ENCODE measurements around the gene MSL2. TPM values are rescaled to one million over a fixed set of nuclear protein-coding genes. Genes with fewer than 3 reads are reported as not detected.
"Not testable (repeated sequence)": the region's sequence is repeated elsewhere in the genome, so short reads cannot be mapped to it uniquely, and the experiment has no call there.

The MSL2 gene
- total RNA-seq, 1 experiment from 2014 or later = 13.1 TPM

- no peak for DNase-seq (ENCODE audit: extremely low read depth, low read depth)
Observed at GRCh38 chr3:136149667-136150066, 46.5 kb downstream of the MSL2 start.

GRCh38 chr3:136146981-136147729 lies 49.0 kb downstream of the MSL2 start:
- DNase-seq (ENCODE audit: extremely low read depth, low read depth) = no peak

GRCh38 chr3:136144397-136144796 lies 51.7 kb downstream of the MSL2 start:
- DNase-seq (ENCODE audit: extremely low read depth, low read depth) = not testable (repeated sequence)

GRCh38 chr3:136142592-136142991 lies 53.5 kb downstream of the MSL2 start:
- peak; percentile 80 for DNase-seq (ENCODE audit: extremely low read depth, low read depth)

DNA sequence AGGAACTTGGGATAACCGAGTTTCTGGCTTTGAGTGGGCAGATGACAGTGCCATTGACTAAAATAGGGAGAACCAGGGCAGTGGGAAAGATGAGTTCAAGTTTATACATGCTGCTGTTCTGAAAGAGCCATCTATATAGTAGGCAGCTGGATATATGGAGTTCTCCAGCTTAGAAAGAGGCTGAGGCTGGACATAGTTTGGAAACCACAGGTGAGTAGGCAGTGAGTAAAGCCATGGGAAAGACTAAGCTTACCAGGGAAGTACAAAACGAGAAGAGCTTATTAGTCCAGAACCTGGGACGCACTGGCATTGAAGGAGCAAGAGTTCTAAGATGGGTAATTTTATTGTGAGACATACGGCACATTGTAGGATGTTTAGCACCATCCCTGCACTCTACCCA lies 54.2 kb downstream of the MSL2 start:
- no peak for DNase-seq (ENCODE audit: extremely low read depth, low read depth)

DNA sequence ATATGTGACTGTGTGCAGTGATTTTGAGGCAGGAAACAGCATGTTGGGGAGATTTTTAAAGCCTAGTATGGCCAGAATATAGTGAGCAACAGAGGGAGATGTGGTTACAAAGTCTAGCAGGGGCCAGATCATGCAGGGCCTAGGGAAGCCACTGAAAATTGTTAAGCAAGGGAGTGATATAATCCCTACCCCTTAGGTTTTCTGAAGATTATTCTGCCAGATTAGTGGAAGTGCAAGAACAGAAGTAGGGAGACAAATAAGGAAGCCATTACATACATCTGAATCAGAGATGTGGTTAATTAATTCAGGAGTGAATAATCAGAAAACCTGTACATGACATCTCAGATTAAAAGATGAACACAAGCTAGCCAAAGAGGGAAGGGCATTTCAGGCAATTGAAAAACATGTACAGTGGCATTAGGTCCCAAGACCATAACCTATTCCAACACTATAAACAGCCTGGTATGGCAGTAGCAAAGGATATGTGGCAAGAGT lies 54.8 kb downstream of the MSL2 start:
- no peak for DNase-seq (ENCODE audit: extremely low read depth, low read depth)

DNA sequence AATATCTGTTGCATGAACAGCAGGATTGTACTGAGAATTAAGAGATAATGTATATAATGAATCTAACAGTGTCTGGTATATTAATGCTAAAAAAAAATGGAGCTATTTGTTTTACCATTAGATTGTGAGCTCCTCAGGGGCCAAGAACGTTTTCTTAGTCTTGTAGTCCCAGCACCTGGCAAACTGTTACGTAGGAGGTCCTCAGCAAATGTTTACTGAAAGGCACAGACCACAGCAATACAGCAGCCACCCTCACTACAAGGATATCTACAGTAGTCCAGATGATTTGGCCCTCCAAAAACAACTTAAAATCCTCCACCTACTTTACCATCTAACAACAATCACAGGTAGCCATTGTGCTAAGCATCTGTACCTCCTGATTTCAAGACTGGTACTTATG lies 59.7 kb downstream of the MSL2 start:
- no peak for DNase-seq (ENCODE audit: extremely low read depth, low read depth)

GRCh38 chr3:136135039-136135802 lies 60.9 kb downstream of the MSL2 start:
- DNase-seq (ENCODE audit: extremely low read depth, low read depth) = no peak

DNA sequence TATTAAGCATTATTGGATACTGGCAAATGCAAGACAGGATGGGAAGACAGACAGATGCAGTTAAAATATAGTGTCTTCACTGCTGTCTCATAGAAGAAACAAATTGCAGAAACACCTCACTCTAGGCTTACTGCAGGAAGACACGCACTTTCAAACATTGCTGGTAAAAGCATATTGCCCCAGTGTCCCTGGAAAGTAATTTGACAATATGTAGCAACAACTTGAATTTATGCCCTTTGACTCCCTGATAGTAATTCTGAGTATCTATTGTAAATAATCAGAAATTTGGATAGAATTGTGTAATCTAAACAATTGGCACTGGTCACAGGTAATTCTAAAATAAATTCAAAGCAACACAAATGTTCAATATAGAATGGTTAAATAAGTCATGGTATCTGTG lies 62.0 kb downstream of the MSL2 start:
- DNase-seq (ENCODE audit: extremely low read depth, low read depth) = no peak

DNA sequence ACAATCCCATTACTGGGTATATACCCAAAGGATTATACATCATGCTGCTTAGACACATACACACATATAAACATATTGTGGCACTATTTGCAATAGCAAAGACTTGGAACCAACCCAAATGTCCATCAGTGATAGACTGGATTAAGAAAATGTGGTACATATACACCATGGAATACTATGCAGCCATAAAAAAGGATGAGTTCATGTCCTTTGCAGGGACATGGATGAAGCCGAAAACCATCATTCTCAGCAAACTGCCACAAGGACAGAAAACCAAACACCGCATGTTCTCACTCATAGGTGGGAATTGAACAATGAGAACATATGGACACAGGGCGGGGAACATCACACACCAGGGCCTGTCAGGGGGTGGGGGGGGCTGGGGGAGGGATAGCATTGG lies 64.5 kb downstream of the MSL2 start:
- not testable (repeated sequence) for DNase-seq (ENCODE audit: extremely low read depth, low read depth)

DNA sequence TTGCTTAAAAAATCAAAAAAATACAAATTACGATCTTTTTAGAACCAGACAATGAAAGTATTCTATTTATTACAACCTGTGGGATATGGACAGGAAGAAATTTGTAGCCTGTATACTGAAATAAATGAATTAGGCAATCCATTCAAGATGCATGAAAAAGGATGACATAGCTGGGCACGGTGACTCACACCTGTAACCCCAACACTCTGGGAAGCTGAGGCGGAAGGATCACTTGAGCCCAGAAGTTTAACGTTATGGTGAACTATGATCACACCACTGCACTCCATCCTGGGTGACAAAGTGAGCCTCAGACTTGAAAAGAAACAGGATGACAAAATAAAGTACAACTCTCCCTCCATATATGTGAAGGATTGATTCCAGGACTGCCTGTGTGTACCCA lies 74.1 kb downstream of the MSL2 start:
- DNase-seq (ENCODE audit: extremely low read depth, low read depth) = no peak

DNA sequence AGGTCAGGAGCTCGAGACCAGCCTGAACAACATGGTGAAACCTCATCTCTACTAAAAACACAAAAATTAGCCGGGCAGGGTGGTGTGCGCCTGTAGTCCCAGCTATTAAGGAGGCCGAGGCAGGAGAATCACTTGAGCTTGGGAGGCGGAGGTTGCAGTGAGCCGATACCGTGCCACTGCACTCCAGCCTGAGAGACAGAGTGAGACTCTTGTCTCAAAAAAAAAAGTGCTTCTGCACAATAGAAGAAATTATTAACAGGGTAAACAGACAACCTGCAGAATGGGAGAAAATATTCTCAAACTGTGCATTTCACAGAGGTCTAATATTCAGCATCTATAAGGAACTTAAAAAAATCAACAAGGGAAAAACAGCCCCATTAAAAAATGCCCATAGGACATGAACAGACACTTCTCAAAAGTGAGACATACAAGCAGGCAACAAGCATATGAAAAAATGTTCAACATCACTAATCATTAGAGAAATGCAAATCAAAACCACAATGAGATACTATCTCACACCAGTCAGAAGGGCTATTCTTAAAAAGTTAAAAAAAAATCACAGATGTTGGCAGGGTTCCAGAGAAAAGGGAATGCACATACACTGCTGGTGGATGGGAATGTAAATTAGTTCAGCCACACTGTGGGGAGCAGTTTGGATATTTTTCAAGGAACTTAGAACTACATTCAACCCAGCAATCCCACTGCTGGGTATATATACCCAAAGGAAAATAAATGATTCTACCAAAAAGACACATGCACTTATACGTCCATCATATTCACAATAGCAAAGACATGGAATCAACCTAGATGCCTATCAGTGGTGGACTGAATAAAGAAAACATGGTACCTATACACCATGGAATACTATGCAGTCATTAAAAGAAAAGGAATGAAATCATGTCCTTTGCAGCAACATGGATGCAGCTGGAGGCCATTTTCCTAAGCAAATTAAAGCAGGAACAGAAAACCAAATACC lies 75.5 kb downstream of the MSL2 start:
- DNase-seq (ENCODE audit: extremely low read depth, low read depth) = no peak

DNA sequence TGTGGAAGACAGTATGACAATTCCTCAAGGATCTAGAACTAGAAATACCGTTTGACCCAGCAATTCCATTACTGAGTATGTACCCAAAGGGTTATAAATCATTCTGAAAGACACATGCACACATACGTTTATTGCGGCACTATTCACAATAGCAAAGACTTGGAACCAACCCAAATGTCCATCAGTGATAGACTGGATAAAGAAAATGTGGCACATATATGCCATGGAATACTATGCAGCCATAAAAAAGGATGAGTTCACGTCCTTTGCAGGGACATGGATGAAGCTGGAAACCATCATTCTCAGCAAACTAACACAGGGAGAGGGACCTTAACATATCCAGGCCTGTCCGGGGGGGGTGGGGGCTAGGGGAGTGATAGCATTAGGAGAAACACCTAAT lies 76.4 kb downstream of the MSL2 start:
- not testable (repeated sequence) for DNase-seq (ENCODE audit: extremely low read depth, low read depth)

DNA sequence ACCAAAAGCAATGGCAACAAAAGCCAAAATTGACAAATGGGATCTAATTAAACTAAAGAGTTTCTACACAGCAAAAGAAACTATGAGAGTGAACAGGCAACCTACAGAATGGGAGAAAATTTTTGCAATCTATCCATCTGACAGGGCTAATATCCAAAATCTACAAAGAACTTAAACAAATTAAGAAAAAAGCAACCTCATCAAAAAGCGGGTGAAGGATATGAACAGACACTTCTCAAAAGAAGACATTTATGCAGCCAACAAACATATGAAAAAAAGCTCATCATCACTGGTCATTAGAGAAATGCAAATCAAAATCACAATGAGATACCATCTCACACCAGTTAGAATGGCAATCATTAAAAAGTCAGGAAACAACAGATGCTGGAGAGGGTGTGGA lies 76.8 kb downstream of the MSL2 start:
- not testable (repeated sequence) for DNase-seq (ENCODE audit: extremely low read depth, low read depth)

- DNase-seq (ENCODE audit: extremely low read depth, low read depth) = no peak
Observed at GRCh38 chr3:136114421-136114820, 81.7 kb downstream of the MSL2 start.

DNA sequence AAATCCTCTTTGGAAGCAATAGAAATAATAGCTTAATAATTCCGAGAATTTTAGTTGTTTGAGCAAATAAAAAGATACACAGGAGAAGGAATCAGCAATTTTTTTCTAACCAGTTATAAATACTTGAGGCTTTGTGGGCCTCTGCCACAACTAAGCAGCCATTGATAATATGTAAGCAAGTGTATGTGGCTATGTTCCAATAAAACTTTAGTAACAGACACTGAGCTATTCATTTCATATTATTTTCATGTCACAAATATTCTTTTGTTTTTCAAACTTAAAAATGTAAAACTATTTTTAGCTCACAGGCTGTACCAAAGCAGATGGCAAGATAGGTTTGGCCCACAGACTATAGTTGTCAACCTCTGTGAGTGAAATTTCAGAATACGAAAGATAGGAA lies 85.7 kb downstream of the MSL2 start:
- no peak for DNase-seq (ENCODE audit: extremely low read depth, low read depth)

DNA sequence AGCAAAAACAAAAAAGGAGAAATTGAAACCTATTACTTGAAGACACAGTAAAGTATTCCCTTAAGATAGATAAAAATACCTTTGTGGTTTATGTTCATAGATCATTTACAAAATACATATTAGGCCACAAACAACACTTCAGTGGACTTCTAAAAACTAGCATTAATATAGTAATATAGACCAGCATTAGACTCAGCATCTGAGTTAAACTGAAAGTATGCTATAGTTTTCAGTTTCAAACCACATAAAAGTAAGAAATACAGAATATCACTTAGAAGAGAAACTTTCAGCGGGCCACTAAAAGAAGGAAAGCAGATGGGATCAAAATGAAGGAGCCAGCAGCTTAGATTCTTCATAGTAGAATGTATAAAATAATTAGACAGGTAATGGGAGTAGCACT lies 86.6 kb downstream of the MSL2 start:
- no peak for DNase-seq (ENCODE audit: extremely low read depth, low read depth)

DNA sequence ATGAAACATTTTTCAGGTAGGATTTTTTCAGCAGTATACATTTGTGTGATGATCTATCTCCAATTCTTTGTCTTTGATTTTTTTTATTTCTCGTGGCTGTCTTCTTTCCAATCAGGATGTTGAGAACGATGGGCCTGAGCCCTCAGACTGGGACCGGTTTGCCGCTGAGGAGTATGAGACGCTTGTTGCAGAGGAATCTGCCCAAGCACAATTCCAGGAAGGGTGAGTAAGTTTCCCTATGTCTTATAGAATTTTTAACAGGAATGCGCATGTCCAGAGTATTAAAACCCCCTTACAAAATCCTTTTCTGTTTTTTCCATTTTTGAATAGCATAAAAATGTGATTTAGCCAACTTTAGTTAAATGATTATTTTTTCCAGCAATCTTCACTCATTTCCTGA lies 90.0 kb downstream of the MSL2 start:
- DNase-seq (ENCODE audit: extremely low read depth, low read depth) = no peak

- DNase-seq (ENCODE audit: extremely low read depth, low read depth) = no peak
Observed at GRCh38 chr3:136105044-136105443, 91.1 kb downstream of the MSL2 start.
